ENCODE data around the gene COL3A1.

Gene COL3A1

DNA sequence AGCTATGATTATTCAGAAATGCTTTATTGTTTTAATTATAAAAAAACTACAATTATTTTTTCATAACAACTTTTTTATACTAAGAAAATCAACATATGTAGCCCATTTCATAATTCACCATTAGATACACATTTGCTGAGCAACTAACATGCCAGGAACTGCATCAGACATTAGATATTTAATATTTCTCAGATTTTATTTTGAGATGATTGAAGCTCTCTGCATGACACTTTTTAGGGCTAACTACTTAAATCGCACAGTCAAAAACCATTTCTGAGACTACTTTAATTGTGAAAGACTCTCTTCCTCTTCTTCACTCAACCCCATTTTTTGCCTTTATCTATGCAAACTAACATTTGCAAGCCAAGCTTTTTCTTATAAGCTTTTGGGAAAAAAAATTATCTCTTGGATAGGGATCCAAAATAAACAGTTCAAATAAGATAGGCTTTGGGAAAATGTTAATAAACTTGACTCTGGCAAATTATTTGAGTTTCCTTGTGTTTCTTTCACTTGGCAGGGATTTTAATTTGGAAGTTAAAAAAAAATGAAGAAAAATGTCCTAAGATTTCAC lies 9.1 kb upstream of the COL3A1 start:
- TF ChIP-seq, protein P1, sequence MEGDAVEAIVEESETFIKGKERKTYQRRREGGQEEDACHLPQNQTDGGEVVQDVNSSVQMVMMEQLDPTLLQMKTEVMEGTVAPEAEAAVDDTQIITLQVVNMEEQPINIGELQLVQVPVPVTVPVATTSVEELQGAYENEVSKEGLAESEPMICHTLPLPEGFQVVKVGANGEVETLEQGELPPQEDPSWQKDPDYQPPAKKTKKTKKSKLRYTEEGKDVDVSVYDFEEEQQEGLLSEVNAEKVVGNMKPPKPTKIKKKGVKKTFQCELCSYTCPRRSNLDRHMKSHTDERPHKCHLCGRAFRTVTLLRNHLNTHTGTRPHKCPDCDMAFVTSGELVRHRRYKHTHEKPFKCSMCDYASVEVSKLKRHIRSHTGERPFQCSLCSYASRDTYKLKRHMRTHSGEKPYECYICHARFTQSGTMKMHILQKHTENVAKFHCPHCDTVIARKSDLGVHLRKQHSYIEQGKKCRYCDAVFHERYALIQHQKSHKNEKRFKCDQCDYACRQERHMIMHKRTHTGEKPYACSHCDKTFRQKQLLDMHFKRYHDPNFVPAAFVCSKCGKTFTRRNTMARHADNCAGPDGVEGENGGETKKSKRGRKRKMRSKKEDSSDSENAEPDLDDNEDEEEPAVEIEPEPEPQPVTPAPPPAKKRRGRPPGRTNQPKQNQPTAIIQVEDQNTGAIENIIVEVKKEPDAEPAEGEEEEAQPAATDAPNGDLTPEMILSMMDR (IDR thresholded peaks at IDR 0.05; ENCODE audit: control insufficient read depth, insufficient read depth, low read depth, low read length, missing control alignments) = no peak
- DNase-seq (ENCODE audit: low read depth) = no peak
- H3K4me3 ChIP-seq (ENCODE audit: control insufficient read depth, low read depth, low read length) = no peak overlapping the region

DNA sequence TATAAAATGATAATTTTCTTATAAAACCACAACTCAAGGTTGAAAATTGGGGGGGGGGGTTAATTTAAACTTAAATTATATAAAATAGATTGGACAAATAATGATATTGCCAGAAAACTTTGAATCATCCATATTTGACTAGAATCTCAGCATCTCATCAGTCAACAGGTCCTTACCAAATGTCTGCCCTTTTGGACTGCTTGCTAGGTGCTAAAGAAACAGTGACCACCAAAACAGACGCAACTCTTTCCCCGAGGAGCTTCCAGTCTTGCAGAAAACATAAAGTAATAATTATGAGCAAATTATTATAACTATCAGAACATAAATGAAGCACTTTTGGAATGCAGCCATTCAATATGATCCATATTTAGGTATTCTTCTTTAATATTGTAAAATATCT lies 8.6 kb upstream of the COL3A1 start:
- H3K4me3 ChIP-seq (ENCODE audit: control insufficient read depth, low read depth, low read length) = no peak overlapping the region
- DNase-seq (ENCODE audit: low read depth) = no peak
- TF ChIP-seq, protein P1 (IDR thresholded peaks at IDR 0.05; ENCODE audit: control insufficient read depth, insufficient read depth, low read depth, low read length, missing control alignments) = no peak

DNA sequence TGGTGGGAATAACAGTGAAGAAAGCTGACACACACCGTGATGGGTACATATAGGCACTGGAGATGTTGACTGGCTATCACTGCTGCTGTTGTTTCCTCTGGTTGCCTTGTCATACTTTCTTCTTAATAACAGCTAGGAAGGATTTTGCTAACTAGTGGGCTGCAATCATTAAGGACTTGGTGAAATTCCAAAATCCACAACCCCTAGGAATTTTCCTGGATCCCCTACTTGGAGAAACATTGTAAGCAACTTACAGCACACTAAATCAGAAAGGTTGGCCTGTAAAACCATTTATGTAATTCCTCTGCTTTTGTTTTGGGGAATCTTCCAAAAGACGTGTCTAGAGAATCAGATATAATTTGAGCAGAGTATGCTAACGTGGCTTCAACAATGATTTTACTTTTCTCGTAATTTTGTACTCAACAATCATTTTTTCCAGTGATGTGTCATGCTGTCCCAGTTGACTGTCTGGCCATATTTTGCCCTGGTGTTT lies 8.0 kb upstream of the COL3A1 start:
- TF ChIP-seq, protein P1 (IDR thresholded peaks at IDR 0.05; ENCODE audit: control insufficient read depth, insufficient read depth, low read depth, low read length, missing control alignments) = no peak
- DNase-seq (ENCODE audit: low read depth) = no peak
- H3K4me3 ChIP-seq (ENCODE audit: control insufficient read depth, low read depth, low read length) = no peak overlapping the region

- no peak overlapping the region for H3K4me3 ChIP-seq (ENCODE audit: control insufficient read depth, low read depth, low read length)
- TF ChIP-seq, protein P1 (IDR thresholded peaks at IDR 0.05; ENCODE audit: control insufficient read depth, insufficient read depth, low read depth, low read length, missing control alignments) = no peak
- no peak for DNase-seq (ENCODE audit: low read depth)
Measured at GRCh38 chr2:188966728-188967440, 7.3 kb upstream of the COL3A1 start.

- no peak for DNase-seq (ENCODE audit: low read depth)
- no peak overlapping the region for H3K4me3 ChIP-seq (ENCODE audit: control insufficient read depth, low read depth, low read length)
- TF ChIP-seq, protein P1 (IDR thresholded peaks at IDR 0.05; ENCODE audit: control insufficient read depth, insufficient read depth, low read depth, low read length, missing control alignments) = no peak
Measured at GRCh38 chr2:188969236-188969635, 4.9 kb upstream of the COL3A1 start.

DNA sequence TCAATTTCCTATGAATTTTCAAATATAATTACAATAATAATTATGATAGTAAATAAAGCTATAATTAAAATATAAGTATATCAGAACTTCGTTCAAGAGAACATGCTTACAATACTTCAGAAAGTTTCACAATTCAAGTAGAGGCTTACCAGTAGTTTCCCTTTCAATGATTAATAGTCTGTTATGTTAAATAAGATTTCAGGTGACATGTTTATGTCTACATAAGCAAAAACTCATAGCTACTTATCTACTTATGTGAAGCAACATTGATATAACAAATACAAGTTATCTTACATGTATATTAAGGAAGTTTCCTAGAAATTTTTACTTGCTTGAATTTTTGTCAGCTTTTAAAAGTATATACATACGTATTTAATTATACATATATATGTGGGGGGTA lies 4.5 kb upstream of the COL3A1 start:
- TF ChIP-seq, protein P1 (IDR thresholded peaks at IDR 0.05; ENCODE audit: control insufficient read depth, insufficient read depth, low read depth, low read length, missing control alignments) = no peak
- no peak for DNase-seq (ENCODE audit: low read depth)
- H3K4me3 ChIP-seq (ENCODE audit: control insufficient read depth, low read depth, low read length) = no peak overlapping the region

Data from AG09309 (cell line).